ENCODE data around the gene ALG10B. TPM values are rescaled to one million over a fixed set of nuclear protein-coding genes. Genes with fewer than 3 reads are reported as not detected.
"Not testable (repeated sequence)": the region's sequence is repeated elsewhere in the genome, so short reads cannot be mapped to it uniquely, and the experiment has no call there.

The ALG10B gene
- total RNA-seq, 1 donor from 2014 or later: 15.7 TPM

DNA sequence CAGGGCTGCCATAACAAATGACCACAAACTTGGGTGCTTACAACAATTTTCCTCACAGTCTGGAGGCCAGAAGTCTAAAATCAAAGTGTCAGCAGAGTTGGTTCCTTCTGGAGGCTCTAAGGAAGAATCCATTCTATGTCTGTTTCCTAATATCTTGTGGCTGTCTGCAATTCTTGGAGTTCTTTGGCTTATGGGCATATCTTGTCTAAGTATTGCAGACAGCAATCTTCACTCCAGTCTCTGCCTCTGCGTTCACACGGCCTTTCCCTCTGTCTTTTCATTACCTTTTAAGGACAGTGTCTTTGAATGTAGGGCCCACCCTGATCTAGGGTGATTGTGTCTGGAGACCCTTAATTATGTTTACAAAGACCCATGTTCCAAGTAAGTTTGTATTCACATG is 5.4 kb downstream of the ALG10B start:
- DNase-seq (ENCODE audit: low spot score); H3K4me3 ChIP-seq: not testable (repeated sequence)

DNA sequence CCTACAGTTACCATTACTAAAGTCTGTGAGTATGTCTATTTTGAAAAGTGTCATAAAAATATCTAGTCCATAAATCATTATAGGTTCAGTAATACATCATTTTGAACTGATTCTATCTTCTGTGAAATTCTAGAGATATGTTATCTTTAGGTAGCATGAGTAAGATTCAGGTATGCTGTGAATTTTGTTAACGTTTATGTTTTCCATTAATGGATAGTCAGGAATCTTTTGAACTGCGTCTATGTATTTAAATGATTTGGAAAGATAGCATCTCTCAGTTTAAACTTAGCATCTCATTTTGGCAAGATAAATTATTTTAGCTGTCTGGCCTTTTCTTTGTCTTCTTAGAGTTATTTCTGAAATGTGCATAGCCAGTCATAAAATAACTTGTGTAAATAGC is 8.3 kb downstream of the ALG10B start:
- Histone ChIP-seq H3K36me3 (no peaks in the 10 kb centered on the region), H3K4me1 (no peaks in the 10 kb centered on the region), H3K4me2 (no peak overlapping the region), H3K79me2 (ENCODE audit: low read depth) (no peaks in the 10 kb centered on the region), H3K9me3 (ENCODE audit: low read depth) (no peaks in the 10 kb centered on the region), H4K20me1 (ENCODE audit: low read depth) (no peaks in the 10 kb centered on the region), H2AFZ (replicated peaks) (no peak overlapping the region), H3K4me3 (no peak overlapping the region), H3K9ac (no peak overlapping the region), H3K27ac (no peak overlapping the region), H3K27me3 (no peaks in the 10 kb centered on the region), H3F3A (ENCODE audit: low read depth) (no peaks in the 10 kb centered on the region)
- H3K36me3 Mint-ChIP-seq: no peaks in the 10 kb centered on the region
- TF ChIP-seq EZH2 (IDR thresholded peaks at IDR 0.05): no peak
- no peak for TF ChIP-seq EZH2phosphoT487 (IDR thresholded peaks at IDR 0.05)
- TF ChIP-seq, protein P1, sequence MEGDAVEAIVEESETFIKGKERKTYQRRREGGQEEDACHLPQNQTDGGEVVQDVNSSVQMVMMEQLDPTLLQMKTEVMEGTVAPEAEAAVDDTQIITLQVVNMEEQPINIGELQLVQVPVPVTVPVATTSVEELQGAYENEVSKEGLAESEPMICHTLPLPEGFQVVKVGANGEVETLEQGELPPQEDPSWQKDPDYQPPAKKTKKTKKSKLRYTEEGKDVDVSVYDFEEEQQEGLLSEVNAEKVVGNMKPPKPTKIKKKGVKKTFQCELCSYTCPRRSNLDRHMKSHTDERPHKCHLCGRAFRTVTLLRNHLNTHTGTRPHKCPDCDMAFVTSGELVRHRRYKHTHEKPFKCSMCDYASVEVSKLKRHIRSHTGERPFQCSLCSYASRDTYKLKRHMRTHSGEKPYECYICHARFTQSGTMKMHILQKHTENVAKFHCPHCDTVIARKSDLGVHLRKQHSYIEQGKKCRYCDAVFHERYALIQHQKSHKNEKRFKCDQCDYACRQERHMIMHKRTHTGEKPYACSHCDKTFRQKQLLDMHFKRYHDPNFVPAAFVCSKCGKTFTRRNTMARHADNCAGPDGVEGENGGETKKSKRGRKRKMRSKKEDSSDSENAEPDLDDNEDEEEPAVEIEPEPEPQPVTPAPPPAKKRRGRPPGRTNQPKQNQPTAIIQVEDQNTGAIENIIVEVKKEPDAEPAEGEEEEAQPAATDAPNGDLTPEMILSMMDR (IDR thresholded peaks at IDR 0.05): no peak
- no peak overlapping the region for H3K27ac Mint-ChIP-seq
- no peaks in the 10 kb centered on the region for H3K27me3 Mint-ChIP-seq (ENCODE audit: insufficient read depth, low read depth)
- no peak overlapping the region for H3K4me3 Mint-ChIP-seq
- no peak for DNase-seq (ENCODE audit: low spot score)
- no peaks in the 10 kb centered on the region for H3K9me3 Mint-ChIP-seq
- no peaks in the 10 kb centered on the region for H3K4me1 Mint-ChIP-seq

More for the DNA sequence above, 5.4 kb downstream of the ALG10B start:
- H3K4me1 Mint-ChIP-seq; H3K27me3 Mint-ChIP-seq (ENCODE audit: insufficient read depth, low read depth); H3F3A ChIP-seq (ENCODE audit: low read depth); H3K36me3 Mint-ChIP-seq; H3K4me2 ChIP-seq; H3K9me3 Mint-ChIP-seq; H3K9me3 ChIP-seq (ENCODE audit: low read depth); H2AFZ ChIP-seq (replicated peaks); H3K27me3 ChIP-seq; H3K36me3 ChIP-seq; H3K27ac Mint-ChIP-seq; H3K4me1 ChIP-seq; H3K9ac ChIP-seq; H4K20me1 ChIP-seq (ENCODE audit: low read depth); H3K79me2 ChIP-seq (ENCODE audit: low read depth); H3K27ac ChIP-seq; H3K4me3 Mint-ChIP-seq: not testable (repeated sequence)

DNA sequence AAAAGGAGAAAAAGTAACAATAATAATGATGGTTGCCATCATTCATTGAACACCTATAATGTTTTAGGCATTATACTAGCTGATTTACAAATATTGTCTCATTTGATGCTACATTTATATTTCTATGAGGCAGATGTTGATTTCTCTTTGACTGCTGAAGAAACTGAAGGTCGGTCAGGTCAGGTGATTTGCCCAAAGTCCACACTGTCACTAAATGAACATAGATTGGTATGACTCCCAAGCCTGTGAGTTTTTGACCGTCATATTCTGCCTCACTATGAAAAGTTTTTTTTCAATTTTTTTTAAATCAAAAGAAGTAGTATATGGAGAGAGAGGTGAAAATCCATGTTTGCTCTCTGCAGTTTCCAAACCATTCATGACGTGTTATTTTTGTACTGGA is 10.8 kb downstream of the ALG10B start:
- H3K27me3 Mint-ChIP-seq (ENCODE audit: insufficient read depth, low read depth): no peaks in the 10 kb centered on the region
- H3K4me1 ChIP-seq: no peaks in the 10 kb centered on the region
- H3K27ac Mint-ChIP-seq: no peak overlapping the region
- H3K4me2 ChIP-seq: no peak overlapping the region
- H3K27me3 ChIP-seq: no peaks in the 10 kb centered on the region
- no peaks in the 10 kb centered on the region for H3K4me1 Mint-ChIP-seq
- peaks cover 12% of the 10 kb centered on the region for H3K9me3 Mint-ChIP-seq
- H4K20me1 ChIP-seq (ENCODE audit: low read depth): no peaks in the 10 kb centered on the region
- H3K4me3 ChIP-seq: no peak overlapping the region
- DNase-seq (ENCODE audit: low spot score): no peak
- peaks cover 7% of the 10 kb centered on the region for H3K36me3 Mint-ChIP-seq
- H2AFZ ChIP-seq (replicated peaks): no peak overlapping the region
- no peaks in the 10 kb centered on the region for H3F3A ChIP-seq (ENCODE audit: low read depth)
- TF ChIP-seq EZH2phosphoT487 (IDR thresholded peaks at IDR 0.05) (no peak), EZH2 (IDR thresholded peaks at IDR 0.05) (no peak)
- TF ChIP-seq, protein P1 (IDR thresholded peaks at IDR 0.05): no peak
- H3K27ac ChIP-seq: no peak overlapping the region
- no peak overlapping the region for H3K4me3 Mint-ChIP-seq
- H3K36me3 ChIP-seq: no peaks in the 10 kb centered on the region
- no peak overlapping the region for H3K9ac ChIP-seq
- H3K9me3 ChIP-seq (ENCODE audit: low read depth): no peaks in the 10 kb centered on the region
- H3K79me2 ChIP-seq (ENCODE audit: low read depth): no peaks in the 10 kb centered on the region

DNA sequence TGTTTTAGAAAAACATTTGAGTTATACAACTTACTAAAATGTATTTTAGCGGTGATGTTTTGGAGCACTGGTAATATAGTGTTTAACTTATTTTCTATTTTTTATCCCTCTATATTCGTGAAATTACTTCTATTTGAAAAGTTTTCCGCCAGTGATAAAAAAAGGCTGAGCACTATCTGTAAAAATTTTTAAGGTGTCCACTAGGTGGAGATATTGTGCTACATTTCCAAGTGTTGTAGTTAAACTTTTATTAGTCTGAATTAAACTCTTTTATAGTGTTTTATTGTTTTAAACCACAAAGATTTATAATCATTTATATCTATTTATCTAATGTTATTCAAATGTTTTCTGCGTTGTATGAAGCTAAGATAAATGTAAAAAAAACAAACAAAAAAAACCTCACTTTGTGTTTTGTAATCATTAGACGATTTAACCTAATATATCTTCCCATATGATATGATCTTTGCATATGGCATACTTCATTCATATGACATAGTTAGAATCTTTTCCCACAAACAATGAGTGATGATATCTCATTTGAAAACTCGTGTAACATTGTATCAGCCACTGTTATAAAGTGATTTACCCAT is 11.8 kb downstream of the ALG10B start:
- Histone ChIP-seq H3K4me1 (no peaks in the 10 kb centered on the region), H3K36me3 (no peaks in the 10 kb centered on the region), H3F3A (ENCODE audit: low read depth) (no peaks in the 10 kb centered on the region), H3K4me3 (no peak overlapping the region), H2AFZ (replicated peaks) (no peak overlapping the region), H4K20me1 (ENCODE audit: low read depth) (no peaks in the 10 kb centered on the region), H3K27me3 (no peaks in the 10 kb centered on the region), H3K9me3 (ENCODE audit: low read depth) (no peaks in the 10 kb centered on the region), H3K4me2 (no peak overlapping the region), H3K9ac (no peak overlapping the region), H3K27ac (no peak overlapping the region), H3K79me2 (ENCODE audit: low read depth) (no peaks in the 10 kb centered on the region)
- H3K27me3 Mint-ChIP-seq (ENCODE audit: insufficient read depth, low read depth): no peaks in the 10 kb centered on the region
- H3K9me3 Mint-ChIP-seq: peaks cover 12% of the 10 kb centered on the region
- peaks cover 7% of the 10 kb centered on the region for H3K36me3 Mint-ChIP-seq
- H3K4me1 Mint-ChIP-seq: no peaks in the 10 kb centered on the region
- peak; percentile 45 for DNase-seq (ENCODE audit: low spot score)
- no peak overlapping the region for H3K27ac Mint-ChIP-seq
- TF ChIP-seq, protein P1 (IDR thresholded peaks at IDR 0.05): peak; percentile 80
- TF ChIP-seq EZH2 (IDR thresholded peaks at IDR 0.05): no peak
- H3K4me3 Mint-ChIP-seq: no peak overlapping the region

DNA sequence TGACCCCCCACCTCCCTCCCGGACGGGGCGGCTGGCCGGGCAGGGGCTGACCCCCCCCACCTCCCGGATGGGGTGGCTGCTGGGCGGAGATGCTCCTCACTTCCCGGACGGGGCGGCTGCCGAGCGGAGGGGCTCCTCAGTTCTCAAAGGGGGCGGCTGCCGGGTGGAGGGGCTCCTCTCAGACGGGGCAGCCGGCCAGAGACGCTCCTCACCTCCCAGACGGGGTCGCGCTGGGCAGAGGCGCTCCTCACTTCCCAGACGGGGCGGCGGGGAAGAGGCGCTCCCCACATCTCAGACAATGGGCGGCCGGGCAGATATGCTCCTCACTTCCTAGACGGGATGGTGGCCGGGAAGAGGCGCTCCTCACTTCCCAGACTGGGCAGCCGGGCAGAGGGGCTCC is 13.8 kb downstream of the ALG10B start:
- not testable (repeated sequence) for H3K36me3 Mint-ChIP-seq; H3K4me3 ChIP-seq; H3K27ac Mint-ChIP-seq; H3K27ac ChIP-seq; H3K27me3 Mint-ChIP-seq (ENCODE audit: insufficient read depth, low read depth); H3K4me1 ChIP-seq; DNase-seq (ENCODE audit: low spot score); H3K9ac ChIP-seq; H3F3A ChIP-seq (ENCODE audit: low read depth); H3K79me2 ChIP-seq (ENCODE audit: low read depth); H4K20me1 ChIP-seq (ENCODE audit: low read depth); H3K36me3 ChIP-seq; H3K4me1 Mint-ChIP-seq; H3K9me3 ChIP-seq (ENCODE audit: low read depth); H3K27me3 ChIP-seq; H3K4me3 Mint-ChIP-seq; H2AFZ ChIP-seq (replicated peaks); H3K4me2 ChIP-seq
- H3K9me3 Mint-ChIP-seq: peaks cover 12% of the 10 kb centered on the region

All from neural progenitor cell (in vitro differentiated cells).